GM18508 (cell line): ENCODE measurements around the gene DEPDC1B.
A peak's percentile ranks its signal among the peaks of the same experiment; 100 is the strongest.
"Not testable (repeated sequence)": the region's sequence is repeated elsewhere in the genome, so short reads cannot be mapped to it uniquely, and the experiment has no call there.

ENCODE experiments used
- ATAC-seq: cut with Tn5 transposase; IDR thresholded peaks from one replicate; pipeline ENCODE4 v1.9.1; 2021; ENCODE audit warnings: moderate number of reproducible peaks; ENCODE audit not compliant: insufficient read depth, unreplicated experiment

DEPDC1B gene

DNA sequence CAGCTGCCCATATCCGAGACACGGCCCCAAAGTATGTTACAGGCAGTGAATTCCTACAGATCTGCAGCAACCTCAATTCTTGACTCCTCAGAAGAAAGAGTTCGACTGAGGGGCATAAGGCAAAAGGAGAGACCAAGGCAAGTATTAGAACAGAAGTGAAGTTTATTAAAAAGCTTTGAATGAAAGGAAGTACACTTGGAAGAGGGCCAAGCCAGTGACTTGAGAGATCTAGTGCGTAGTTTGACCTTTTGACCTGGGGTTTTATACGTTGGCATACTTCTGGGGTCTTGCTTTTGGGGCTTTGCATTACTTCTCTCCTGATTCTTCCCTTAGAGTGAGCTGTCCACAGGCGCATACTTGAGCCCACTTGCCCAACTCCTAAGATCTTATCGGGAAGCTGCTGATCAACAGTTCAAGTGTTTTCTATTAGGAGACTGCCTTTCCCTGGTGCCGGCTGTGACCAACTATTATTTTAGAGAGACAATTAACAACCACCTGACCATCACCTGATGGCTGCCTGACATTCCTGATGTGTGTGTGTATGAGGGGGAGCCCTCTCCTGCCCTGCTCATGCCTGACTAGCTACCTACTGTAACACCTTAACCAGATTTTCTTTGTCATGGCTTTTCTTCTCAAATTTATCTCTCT, 1.5 kb upstream of the DEPDC1B start:
- no peak for ATAC-seq

GRCh38 chr5:60700416-60700757, 421 bp upstream of the DEPDC1B start:
- ATAC-seq = no peak

DNA sequence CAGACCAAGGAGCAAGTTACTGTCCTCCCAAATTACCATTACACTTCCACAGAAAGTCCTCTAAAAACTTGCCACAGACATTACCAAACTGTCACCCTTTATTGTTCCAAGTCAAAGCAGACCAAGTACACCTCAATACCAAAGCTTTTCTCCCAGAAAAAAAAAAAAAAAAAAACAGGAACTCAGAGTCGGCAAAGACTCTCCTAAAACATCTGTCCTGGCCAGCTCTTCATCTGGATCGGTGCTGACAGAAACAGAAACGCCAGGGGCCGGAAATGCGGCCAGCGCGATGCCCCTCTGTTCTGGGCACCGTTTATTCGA, 718 bp downstream of the DEPDC1B start:
- ATAC-seq = no peak

DNA sequence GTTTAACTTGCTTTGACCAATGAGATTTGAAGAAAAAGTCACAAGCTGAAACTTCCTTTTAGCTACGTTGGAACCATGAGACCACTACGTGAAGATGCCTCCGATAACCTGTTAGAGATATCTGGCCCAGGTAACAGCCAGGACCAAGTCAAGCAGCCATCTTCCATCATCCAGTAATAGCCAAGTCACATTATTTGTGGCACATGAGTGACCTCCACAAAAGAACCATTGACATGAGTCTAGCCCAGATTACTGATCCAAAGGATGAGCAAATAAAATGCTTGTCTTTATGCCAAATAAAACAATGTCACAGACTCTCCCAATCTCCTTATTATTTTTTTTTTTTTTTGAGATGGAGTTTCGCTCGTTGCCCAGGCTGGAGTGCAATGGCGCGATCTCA, 1.6 kb downstream of the DEPDC1B start:
- no peak for ATAC-seq

DNA sequence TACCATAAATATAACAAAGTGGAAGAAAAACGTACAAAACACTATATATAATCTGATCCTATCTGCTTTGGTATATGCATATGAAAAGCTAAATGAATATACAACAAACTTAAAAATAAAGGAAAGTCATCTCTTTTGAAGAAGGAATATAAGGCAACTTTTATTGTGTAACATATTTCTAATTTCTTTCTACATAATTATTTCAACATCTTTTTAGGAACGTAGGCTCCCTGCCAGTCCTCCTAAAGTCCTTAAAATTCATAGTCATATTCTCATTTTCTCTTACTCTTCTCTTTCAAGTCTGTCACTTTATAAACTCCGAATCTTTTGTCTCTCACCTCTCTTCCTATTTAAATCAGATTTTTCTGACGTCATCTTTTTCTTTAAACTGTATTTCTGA, 9.6 kb downstream of the DEPDC1B start:
- no peak for ATAC-seq

DNA sequence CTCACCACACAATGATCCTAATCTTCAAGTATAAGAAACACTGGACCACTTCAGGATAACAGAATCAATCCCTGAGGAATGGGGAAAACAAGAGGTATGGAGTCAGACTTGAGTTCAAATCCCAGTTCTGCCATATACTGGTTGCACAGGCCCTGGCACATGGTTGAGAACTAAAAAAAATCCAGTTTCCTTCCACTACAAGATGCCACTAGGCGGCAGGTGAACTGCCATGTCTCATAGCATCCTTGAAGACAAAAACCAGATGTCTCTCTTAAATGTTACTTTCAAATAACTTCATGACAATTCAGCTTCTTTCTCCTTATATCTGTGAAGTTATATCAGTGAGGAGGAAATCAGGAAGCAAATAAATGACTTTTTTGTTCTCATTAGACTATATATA, 11.0 kb downstream of the DEPDC1B start:
- no peak for ATAC-seq

DNA sequence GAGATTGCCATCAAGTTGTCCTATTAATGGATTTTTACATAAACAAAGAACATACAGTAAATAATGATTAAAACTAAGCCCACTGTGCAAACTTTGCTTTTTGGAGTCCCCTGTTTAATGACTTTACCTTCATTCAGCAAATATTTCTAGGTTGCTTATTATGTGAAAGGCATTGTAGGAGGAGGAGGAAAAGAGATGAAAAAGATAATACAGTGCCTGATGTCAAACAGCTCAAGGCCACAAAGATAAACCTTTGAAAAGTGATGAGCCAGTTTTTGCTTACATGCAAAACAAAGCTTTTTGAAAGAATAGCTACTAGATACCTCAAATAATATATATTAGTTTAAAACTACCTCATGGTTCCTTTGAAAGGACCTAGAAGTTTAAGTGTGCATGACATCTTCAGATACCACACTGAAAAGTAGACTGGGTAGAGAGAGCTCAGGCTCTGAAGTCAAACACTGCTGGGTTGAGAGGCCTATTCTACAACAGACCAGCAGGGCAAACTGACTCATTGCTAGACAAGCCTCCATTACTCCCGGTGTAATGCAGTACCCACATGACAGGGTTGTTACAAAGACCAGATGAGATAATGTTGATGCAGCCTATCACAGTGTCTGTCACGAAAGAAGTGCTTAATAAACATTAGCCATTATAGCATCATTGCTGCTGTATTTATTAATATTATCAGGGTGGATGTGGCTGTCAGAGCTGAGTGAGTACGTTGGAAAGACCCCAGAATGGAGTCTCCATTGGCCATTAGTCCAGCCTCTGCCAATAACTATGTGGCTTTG, 11.8 kb downstream of the DEPDC1B start:
- ATAC-seq = peak; percentile 98

- ATAC-seq = no peak
Measured at GRCh38 chr5:60686157-60686556, 13.8 kb downstream of the DEPDC1B start.

GRCh38 chr5:60685700-60686099, 14.3 kb downstream of the DEPDC1B start:
- ATAC-seq = no peak

- ATAC-seq = no peak
Measured at GRCh38 chr5:60685028-60685427, 14.9 kb downstream of the DEPDC1B start.

DNA sequence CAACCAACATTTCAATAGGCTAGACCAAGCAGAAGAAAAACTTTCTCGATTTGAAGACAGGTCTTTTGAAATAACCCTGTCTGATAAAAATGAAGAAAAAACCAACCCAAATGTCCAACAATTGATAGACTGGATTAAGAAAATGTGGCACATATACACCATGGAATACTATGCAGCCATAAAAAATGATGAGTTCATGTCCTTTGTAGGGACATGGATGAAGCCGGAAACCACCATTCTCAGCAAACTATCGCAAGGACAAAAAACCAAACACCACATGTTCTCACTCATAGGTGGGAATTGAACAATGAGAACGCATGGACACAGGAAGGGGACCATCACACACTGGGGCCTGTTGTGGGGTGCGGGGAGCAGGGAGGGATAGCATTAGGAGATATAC, 18.0 kb downstream of the DEPDC1B start:
- not testable (repeated sequence) for ATAC-seq

GRCh38 chr5:60679816-60680215, 20.1 kb downstream of the DEPDC1B start:
- no peak for ATAC-seq

DNA sequence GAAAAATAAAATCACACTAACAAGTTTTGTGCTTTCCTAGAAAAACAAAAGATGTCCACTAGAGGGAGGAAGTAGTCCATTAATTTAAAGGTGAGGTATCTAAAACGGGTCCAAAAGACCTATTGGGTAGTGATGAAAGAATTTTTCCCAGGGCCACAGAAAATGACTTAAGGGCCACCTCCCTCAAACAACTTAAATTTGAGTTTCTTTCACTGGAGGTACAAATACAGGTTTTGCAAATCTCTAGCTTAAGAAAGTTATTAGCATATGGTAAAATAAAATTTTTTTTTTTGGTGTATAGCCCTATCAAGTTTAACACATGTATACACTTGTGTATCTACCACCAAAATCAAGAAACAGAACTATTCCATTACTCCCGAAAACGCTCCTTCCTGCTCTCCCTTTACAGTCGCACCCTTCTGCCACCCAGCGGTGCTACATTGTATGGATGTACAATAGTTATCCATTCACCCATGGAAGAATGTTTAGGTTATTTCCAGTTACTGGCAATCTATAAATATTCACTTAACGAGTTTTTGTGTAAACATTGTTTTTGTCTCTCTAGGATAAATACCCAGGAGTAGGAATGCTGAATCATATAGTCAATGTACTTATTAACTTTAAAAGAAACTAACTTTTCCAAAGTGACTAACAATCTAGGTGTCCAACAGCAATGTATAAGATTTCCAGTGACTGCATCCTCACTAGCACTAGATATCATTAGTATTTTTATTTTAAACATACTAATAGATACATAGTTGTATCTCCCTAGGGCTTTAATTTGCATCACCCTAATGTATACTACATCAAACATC, 21.9 kb downstream of the DEPDC1B start:
- ATAC-seq = no peak

GRCh38 chr5:60675286-60675685, 24.7 kb downstream of the DEPDC1B start:
- ATAC-seq = no peak

DNA sequence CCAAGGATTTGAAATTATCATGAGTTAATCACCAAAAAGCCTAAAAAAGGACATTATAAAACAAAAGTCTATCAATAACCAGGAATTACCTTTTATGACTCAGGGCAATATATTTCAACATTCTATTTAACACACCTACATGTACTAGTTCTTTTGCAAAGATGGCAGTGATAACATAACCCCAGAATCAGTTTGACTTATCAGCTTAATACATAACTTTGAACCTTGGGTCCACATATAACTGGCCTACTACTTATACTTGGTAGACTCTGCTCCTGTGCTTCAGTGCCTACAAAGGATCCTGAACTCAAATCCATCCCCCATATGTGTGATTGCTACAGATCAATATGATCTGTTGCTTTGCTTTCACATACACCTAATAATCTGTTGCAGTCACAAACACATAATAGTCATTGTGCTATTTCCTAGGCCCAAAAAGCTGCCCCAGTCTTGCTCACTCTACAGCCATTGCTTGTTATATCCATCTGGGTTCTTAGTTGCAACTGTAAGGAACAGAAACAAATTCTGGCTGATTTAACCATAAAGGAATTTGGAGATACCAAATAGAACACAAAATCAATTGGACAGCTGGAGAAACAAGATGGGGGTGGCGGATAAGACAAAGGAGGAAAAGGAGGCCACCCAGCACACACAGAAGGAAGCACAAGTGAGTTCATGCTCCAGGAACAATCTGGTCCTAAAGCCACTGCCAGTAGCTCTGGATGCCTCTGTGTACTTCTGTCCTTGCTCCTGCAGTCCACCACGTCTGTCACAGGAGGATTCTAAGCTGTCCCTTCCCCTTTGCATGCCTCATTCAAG, 25.5 kb downstream of the DEPDC1B start:
- no peak for ATAC-seq

- ATAC-seq = no peak
Measured at GRCh38 chr5:60673334-60673733, 26.6 kb downstream of the DEPDC1B start.

GRCh38 chr5:60672693-60673264, 27.2 kb downstream of the DEPDC1B start:
- ATAC-seq = no peak

DNA sequence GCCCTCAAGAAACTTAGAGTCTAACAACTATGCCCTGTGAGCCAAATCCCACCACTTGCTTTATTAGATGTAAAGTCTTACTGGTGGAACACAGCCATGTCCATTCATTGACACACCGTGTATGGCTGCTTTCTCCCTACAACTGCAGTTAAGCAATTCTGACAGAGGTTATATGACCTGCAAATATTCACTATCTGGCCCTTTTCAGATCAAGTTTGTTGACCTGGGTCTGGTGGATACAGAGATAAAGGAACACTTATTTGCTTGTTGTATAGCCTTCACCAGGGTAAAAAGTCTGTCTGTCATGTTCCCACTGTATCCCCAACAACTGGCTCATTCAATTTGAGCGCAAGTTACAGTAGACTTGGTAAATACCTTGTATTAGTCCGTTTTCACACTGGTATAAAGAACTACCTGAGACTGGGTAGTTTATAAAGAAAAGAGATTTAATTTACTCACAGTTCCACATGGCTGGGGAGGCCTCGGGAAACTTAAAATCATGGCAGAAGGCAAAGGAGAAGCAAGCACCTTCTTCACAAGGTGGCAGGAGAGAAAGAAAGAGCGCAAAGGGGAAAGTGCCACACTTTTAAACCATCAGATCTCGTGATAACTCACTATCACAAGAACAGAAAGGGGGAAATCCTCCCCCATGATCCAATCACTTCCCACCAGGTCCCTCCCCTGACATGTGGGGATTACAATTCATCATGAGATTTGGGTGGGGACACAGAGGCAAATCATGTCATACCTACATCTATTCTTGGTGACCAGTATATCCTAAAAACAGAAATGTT, 27.9 kb downstream of the DEPDC1B start:
- ATAC-seq = no peak

GRCh38 chr5:60670749-60671148, 29.2 kb downstream of the DEPDC1B start:
- ATAC-seq = no peak
